IPS-NIHi7 (cell line): Measurements from ENCODE around the gene PHRF1.

Experiments
- DNase-seq: peaks from one replicate; pipeline ENCODE4 v3.0.0; 2012; ENCODE audit warnings: mixed read lengths; ENCODE audit errors: extremely low spot score

PHRF1 gene

GRCh38 chr11:556662-557256 is 19.5 kb upstream of the PHRF1 start:
- DNase-seq, result no peak

GRCh38 chr11:557328-558132 is 18.7 kb upstream of the PHRF1 start:
- DNase-seq, result no peak

GRCh38 chr11:558503-558902 is 17.8 kb upstream of the PHRF1 start:
- DNase-seq, result no peak

- no peak for DNase-seq
These were observed 17.1 kb upstream of the PHRF1 start for GRCh38 chr11:559020-559620.

- DNase-seq, result no peak
These were observed 16.5 kb upstream of the PHRF1 start for GRCh38 chr11:559712-560304.

GRCh38 chr11:560305-561147 is 15.7 kb upstream of the PHRF1 start, which contains the start of the genes LMNTD2 and RASSF7:
TSS of gene LMNTD2 (minus strand) at chr11:560738. CDS start at chr11:560716, 22 bp downstream.
TSS of gene RASSF7 (plus strand) at chr11:560970. CDS start at chr11:561769, 799 bp downstream.
- DNase-seq, result peak; percentile 98

GRCh38 chr11:561148-562003 is 14.9 kb upstream of the PHRF1 start:
- DNase-seq, result no peak

GRCh38 chr11:562046-562645 is 14.1 kb upstream of the PHRF1 start:
- no peak for DNase-seq

- DNase-seq, result no peak
These were observed 13.0 kb upstream of the PHRF1 start for GRCh38 chr11:563066-563811.

GRCh38 chr11:563812-564578 is 12.3 kb upstream of the PHRF1 start:
- no peak for DNase-seq

GRCh38 chr11:565921-566509 is 10.3 kb upstream of the PHRF1 start:
- no peak for DNase-seq

- DNase-seq, result no peak
These were observed 9.2 kb upstream of the PHRF1 start for GRCh38 chr11:567011-567628.

GRCh38 chr11:567629-568292 is 8.5 kb upstream of the PHRF1 start:
- no peak for DNase-seq

- peak; percentile 96 for DNase-seq
These were observed 7.7 kb upstream of the PHRF1 start for GRCh38 chr11:568306-569157.

GRCh38 chr11:569158-569885 is 6.9 kb upstream of the PHRF1 start:
- DNase-seq, result no peak

- no peak for DNase-seq
These were observed 4.5 kb upstream of the PHRF1 start for GRCh38 chr11:571802-572185.
